ENCODE data around the gene SLC22A3. TPM values are rescaled to one million over a fixed set of nuclear protein-coding genes. Genes with fewer than 3 reads are reported as not detected.
A peak's percentile ranks its signal among the peaks of the same experiment; 100 is the strongest.

SLC22A3 gene
- total and polyA plus RNA-seq, 2 of the 13 experiments (the other 11 are each of a cell fraction or from before 2014, with no cell fraction given): 12.0 to 31.5 TPM

DNA sequence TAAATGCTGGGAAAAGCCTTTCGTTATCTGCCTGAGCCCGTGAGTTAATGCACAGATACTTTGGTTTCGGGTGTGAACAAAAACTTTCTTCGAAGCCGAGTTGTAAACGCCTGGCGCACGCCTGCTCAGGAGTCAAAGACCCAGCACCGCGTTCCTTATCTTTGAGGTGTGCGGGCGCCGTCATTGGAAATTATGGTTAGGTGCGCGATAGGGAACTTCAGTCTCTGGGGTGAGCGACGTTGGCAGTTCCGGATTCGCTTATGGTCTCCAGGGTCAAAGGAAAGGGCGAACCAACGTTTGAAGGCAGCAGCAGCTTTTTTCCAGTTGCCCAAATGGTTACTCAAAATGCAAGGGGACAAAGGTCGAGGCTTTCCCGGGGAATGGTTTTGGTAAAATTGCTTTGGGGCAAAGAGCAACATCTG, 853 bp downstream of the SLC22A3 start (continued):
- TF ChIP-seq KDM5A (IDR thresholded peaks at IDR 0.05; ENCODE audit: borderline replicate concordance, low read length) (peak; percentile 15; the same call in 1 of the 2 replicates), SALL2 (CRISPR knock-in tag; IDR thresholded peaks at IDR 0.05) (peak; percentile 33; the same call in 1 of the 2 replicates), HDAC2 (CRISPR knock-in tag; IDR thresholded peaks at IDR 0.05) (0 out of 2 replicates have a peak, but pooled peaks have one; percentile 25), ZNF501 (CRISPR knock-in tag; IDR thresholded peaks at IDR 0.05) (0 out of 2 replicates have a peak, but pooled peaks have one; percentile 41), IKZF1 (IDR thresholded peaks at IDR 0.05) (no peak), SSRP1 (CRISPR knock-in tag; IDR thresholded peaks at IDR 0.05) (no peak), ZNF720 (CRISPR knock-in tag; IDR thresholded peaks at IDR 0.05) (0 out of 2 replicates have a peak, but pooled peaks have one; percentile 4), ZNF766 (CRISPR knock-in tag; IDR thresholded peaks at IDR 0.05; ENCODE audit: borderline replicate concordance) (0 out of 2 replicates have a peak, but pooled peaks have one; percentile 61), KLF15 (CRISPR knock-in tag; IDR thresholded peaks at IDR 0.05; ENCODE audit: borderline replicate concordance) (no peak), ZNF746 (CRISPR knock-in tag; IDR thresholded peaks at IDR 0.05) (peak; percentile 81; the same call in 1 of the 2 replicates), PITX1 (CRISPR knock-in tag; IDR thresholded peaks at IDR 0.05) (peak; percentile 64; the same call in 1 of the 2 replicates), ZSCAN22 (CRISPR knock-in tag; IDR thresholded peaks at IDR 0.05) (no peak), MTF2 (CRISPR knock-in tag; IDR thresholded peaks at IDR 0.05; ENCODE audit: borderline replicate concordance) (no peak), ZNF747 (CRISPR knock-in tag; IDR thresholded peaks at IDR 0.05; ENCODE audit: borderline replicate concordance) (peak; percentile 80; the same call in 1 of the 2 replicates), ZFP37 (CRISPR knock-in tag; IDR thresholded peaks at IDR 0.05; ENCODE audit: borderline replicate concordance) (0 out of 2 replicates have a peak, but pooled peaks have one; percentile 27), ZNF777 (CRISPR knock-in tag; IDR thresholded peaks at IDR 0.05) (no peak)
- TF ChIP-seq, protein P1, sequence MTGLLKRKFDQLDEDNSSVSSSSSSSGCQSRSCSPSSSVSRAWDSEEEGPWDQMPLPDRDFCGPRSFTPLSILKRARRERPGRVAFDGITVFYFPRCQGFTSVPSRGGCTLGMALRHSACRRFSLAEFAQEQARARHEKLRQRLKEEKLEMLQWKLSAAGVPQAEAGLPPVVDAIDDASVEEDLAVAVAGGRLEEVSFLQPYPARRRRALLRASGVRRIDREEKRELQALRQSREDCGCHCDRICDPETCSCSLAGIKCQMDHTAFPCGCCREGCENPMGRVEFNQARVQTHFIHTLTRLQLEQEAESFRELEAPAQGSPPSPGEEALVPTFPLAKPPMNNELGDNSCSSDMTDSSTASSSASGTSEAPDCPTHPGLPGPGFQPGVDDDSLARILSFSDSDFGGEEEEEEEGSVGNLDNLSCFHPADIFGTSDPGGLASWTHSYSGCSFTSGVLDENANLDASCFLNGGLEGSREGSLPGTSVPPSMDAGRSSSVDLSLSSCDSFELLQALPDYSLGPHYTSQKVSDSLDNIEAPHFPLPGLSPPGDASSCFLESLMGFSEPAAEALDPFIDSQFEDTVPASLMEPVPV (CRISPR knock-in tag; IDR thresholded peaks at IDR 0.05): no peak
- TF ChIP-seq, protein P2, sequence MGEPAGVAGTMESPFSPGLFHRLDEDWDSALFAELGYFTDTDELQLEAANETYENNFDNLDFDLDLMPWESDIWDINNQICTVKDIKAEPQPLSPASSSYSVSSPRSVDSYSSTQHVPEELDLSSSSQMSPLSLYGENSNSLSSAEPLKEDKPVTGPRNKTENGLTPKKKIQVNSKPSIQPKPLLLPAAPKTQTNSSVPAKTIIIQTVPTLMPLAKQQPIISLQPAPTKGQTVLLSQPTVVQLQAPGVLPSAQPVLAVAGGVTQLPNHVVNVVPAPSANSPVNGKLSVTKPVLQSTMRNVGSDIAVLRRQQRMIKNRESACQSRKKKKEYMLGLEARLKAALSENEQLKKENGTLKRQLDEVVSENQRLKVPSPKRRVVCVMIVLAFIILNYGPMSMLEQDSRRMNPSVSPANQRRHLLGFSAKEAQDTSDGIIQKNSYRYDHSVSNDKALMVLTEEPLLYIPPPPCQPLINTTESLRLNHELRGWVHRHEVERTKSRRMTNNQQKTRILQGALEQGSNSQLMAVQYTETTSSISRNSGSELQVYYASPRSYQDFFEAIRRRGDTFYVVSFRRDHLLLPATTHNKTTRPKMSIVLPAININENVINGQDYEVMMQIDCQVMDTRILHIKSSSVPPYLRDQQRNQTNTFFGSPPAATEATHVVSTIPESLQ (CRISPR knock-in tag; conservative IDR thresholded peaks at IDR 0.05): no peak
- TF ChIP-seq, protein P3, sequence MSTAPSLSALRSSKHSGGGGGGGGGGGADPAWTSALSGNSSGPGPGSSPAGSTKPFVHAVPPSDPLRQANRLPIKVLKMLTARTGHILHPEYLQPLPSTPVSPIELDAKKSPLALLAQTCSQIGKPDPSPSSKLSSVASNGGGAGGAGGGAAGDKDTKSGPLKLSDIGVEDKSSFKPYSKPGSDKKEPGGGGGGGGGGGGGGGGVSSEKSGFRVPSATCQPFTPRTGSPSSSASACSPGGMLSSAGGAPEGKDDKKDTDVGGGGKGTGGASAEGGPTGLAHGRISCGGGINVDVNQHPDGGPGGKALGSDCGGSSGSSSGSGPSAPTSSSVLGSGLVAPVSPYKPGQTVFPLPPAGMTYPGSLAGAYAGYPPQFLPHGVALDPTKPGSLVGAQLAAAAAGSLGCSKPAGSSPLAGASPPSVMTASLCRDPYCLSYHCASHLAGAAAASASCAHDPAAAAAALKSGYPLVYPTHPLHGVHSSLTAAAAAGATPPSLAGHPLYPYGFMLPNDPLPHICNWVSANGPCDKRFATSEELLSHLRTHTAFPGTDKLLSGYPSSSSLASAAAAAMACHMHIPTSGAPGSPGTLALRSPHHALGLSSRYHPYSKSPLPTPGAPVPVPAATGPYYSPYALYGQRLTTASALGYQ (CRISPR knock-in tag; IDR thresholded peaks at IDR 0.05): no peak; the same call in 1 of the 2 replicates
- TF ChIP-seq, protein P4, sequence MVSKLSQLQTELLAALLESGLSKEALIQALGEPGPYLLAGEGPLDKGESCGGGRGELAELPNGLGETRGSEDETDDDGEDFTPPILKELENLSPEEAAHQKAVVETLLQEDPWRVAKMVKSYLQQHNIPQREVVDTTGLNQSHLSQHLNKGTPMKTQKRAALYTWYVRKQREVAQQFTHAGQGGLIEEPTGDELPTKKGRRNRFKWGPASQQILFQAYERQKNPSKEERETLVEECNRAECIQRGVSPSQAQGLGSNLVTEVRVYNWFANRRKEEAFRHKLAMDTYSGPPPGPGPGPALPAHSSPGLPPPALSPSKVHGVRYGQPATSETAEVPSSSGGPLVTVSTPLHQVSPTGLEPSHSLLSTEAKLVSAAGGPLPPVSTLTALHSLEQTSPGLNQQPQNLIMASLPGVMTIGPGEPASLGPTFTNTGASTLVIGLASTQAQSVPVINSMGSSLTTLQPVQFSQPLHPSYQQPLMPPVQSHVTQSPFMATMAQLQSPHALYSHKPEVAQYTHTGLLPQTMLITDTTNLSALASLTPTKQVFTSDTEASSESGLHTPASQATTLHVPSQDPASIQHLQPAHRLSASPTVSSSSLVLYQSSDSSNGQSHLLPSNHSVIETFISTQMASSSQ (IDR thresholded peaks at IDR 0.05; ENCODE audit: low read depth): peak; percentile 27; the same call in 1 of the 2 replicates
- TF ChIP-seq, protein P4 (CRISPR knock-in tag; IDR thresholded peaks at IDR 0.05; ENCODE audit: borderline replicate concordance): no peak; the same call in 1 of the 2 replicates

All from HepG2 (cell line).